OCI-LY7 (cell line): Measurements from ENCODE around the gene ABR.

Experiments
- EZH2phosphoT487 ChIP-seq: fragments of 200-600 bp; sonication (generic); IDR thresholded peaks from 2 replicates; pipeline ENCODE4 v1.6.1; 2018; ENCODE audit warnings: low read depth, borderline replicate concordance, mild to moderate bottlenecking, mixed run types, antibody characterized with exemption, low read length, moderate library complexity, mixed read lengths
- TF ChIP-seq, protein P1 (sequence below): fragments of 200-600 bp; sonication (generic); conservative IDR thresholded peaks from 2 replicates; pipeline ENCODE4 v1.5.1; 2014; ENCODE audit warnings: mild to moderate bottlenecking, antibody characterized with exemption, low read length, moderate library complexity, mixed read lengths

DNA sequence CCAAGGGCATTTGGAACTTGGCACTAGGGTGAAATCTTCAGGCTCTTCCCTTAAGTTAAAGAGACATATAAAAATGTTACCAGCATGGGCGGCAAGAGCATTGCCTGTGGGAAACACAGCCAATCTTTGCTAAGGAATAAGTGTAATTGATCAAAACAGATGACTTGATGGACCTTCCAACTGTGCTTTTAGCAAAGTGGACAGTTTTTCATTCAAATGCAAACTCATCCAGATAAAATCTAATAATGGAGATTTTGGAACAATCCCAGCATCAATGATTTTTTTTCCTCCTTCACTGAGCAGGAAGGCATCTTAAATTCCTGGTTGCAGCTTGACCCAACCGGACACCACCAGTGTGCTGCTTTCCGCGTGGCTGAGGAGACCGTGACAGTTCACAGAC lies 47.6 kb upstream of the ABR start:
- TF ChIP-seq, protein P1, sequence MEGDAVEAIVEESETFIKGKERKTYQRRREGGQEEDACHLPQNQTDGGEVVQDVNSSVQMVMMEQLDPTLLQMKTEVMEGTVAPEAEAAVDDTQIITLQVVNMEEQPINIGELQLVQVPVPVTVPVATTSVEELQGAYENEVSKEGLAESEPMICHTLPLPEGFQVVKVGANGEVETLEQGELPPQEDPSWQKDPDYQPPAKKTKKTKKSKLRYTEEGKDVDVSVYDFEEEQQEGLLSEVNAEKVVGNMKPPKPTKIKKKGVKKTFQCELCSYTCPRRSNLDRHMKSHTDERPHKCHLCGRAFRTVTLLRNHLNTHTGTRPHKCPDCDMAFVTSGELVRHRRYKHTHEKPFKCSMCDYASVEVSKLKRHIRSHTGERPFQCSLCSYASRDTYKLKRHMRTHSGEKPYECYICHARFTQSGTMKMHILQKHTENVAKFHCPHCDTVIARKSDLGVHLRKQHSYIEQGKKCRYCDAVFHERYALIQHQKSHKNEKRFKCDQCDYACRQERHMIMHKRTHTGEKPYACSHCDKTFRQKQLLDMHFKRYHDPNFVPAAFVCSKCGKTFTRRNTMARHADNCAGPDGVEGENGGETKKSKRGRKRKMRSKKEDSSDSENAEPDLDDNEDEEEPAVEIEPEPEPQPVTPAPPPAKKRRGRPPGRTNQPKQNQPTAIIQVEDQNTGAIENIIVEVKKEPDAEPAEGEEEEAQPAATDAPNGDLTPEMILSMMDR = no peak
- TF ChIP-seq EZH2phosphoT487 = no peak
